ENCODE results near the gene EFR3B.

DNA sequence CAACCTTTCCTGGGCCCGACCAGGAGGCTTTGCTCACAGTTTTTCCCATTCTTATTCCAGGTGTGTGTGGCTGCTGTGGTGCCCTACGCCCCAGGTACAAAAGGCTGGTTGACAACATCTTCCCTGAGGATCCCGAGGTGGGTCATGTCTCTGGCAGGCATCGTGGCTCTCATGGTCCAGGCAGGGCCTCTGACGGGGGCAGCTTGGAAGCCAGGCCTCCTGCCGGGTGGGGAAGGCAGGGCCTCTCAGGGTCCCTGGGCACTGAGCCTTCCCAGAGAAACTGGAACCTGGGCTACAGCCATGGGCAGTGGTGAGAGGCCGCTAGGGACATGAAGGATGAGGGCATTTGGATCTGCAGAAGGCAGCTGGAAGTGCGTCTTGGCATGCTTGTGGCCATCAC, 49.4 kb downstream of the EFR3B start:
- TF ChIP-seq, protein P1, sequence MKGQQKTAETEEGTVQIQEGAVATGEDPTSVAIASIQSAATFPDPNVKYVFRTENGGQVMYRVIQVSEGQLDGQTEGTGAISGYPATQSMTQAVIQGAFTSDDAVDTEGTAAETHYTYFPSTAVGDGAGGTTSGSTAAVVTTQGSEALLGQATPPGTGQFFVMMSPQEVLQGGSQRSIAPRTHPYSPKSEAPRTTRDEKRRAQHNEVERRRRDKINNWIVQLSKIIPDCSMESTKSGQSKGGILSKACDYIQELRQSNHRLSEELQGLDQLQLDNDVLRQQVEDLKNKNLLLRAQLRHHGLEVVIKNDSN (IDR thresholded peaks at IDR 0.05; ENCODE audit: borderline replicate concordance, low read depth) = no peak
- TF ChIP-seq, protein P2, sequence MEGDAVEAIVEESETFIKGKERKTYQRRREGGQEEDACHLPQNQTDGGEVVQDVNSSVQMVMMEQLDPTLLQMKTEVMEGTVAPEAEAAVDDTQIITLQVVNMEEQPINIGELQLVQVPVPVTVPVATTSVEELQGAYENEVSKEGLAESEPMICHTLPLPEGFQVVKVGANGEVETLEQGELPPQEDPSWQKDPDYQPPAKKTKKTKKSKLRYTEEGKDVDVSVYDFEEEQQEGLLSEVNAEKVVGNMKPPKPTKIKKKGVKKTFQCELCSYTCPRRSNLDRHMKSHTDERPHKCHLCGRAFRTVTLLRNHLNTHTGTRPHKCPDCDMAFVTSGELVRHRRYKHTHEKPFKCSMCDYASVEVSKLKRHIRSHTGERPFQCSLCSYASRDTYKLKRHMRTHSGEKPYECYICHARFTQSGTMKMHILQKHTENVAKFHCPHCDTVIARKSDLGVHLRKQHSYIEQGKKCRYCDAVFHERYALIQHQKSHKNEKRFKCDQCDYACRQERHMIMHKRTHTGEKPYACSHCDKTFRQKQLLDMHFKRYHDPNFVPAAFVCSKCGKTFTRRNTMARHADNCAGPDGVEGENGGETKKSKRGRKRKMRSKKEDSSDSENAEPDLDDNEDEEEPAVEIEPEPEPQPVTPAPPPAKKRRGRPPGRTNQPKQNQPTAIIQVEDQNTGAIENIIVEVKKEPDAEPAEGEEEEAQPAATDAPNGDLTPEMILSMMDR (IDR thresholded peaks at IDR 0.05) = no peak
- TF ChIP-seq, protein P3, sequence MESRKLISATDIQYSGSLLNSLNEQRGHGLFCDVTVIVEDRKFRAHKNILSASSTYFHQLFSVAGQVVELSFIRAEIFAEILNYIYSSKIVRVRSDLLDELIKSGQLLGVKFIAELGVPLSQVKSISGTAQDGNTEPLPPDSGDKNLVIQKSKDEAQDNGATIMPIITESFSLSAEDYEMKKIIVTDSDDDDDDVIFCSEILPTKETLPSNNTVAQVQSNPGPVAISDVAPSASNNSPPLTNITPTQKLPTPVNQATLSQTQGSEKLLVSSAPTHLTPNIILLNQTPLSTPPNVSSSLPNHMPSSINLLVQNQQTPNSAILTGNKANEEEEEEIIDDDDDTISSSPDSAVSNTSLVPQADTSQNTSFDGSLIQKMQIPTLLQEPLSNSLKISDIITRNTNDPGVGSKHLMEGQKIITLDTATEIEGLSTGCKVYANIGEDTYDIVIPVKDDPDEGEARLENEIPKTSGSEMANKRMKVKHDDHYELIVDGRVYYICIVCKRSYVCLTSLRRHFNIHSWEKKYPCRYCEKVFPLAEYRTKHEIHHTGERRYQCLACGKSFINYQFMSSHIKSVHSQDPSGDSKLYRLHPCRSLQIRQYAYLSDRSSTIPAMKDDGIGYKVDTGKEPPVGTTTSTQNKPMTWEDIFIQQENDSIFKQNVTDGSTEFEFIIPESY (IDR thresholded peaks at IDR 0.05; ENCODE audit: borderline replicate concordance, low read depth) = no peak
- TF ChIP-seq, protein P4, sequence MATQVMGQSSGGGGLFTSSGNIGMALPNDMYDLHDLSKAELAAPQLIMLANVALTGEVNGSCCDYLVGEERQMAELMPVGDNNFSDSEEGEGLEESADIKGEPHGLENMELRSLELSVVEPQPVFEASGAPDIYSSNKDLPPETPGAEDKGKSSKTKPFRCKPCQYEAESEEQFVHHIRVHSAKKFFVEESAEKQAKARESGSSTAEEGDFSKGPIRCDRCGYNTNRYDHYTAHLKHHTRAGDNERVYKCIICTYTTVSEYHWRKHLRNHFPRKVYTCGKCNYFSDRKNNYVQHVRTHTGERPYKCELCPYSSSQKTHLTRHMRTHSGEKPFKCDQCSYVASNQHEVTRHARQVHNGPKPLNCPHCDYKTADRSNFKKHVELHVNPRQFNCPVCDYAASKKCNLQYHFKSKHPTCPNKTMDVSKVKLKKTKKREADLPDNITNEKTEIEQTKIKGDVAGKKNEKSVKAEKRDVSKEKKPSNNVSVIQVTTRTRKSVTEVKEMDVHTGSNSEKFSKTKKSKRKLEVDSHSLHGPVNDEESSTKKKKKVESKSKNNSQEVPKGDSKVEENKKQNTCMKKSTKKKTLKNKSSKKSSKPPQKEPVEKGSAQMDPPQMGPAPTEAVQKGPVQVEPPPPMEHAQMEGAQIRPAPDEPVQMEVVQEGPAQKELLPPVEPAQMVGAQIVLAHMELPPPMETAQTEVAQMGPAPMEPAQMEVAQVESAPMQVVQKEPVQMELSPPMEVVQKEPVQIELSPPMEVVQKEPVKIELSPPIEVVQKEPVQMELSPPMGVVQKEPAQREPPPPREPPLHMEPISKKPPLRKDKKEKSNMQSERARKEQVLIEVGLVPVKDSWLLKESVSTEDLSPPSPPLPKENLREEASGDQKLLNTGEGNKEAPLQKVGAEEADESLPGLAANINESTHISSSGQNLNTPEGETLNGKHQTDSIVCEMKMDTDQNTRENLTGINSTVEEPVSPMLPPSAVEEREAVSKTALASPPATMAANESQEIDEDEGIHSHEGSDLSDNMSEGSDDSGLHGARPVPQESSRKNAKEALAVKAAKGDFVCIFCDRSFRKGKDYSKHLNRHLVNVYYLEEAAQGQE (IDR thresholded peaks at IDR 0.05; ENCODE audit: low read depth, low read length) = no peak
- no peak for TF ChIP-seq SMC3 (IDR thresholded peaks at IDR 0.05; ENCODE audit: low read depth, low read length)

Measured in SK-N-SH (cell line).